ENCODE data around the gene KIF14.

Gene KIF14

DNA sequence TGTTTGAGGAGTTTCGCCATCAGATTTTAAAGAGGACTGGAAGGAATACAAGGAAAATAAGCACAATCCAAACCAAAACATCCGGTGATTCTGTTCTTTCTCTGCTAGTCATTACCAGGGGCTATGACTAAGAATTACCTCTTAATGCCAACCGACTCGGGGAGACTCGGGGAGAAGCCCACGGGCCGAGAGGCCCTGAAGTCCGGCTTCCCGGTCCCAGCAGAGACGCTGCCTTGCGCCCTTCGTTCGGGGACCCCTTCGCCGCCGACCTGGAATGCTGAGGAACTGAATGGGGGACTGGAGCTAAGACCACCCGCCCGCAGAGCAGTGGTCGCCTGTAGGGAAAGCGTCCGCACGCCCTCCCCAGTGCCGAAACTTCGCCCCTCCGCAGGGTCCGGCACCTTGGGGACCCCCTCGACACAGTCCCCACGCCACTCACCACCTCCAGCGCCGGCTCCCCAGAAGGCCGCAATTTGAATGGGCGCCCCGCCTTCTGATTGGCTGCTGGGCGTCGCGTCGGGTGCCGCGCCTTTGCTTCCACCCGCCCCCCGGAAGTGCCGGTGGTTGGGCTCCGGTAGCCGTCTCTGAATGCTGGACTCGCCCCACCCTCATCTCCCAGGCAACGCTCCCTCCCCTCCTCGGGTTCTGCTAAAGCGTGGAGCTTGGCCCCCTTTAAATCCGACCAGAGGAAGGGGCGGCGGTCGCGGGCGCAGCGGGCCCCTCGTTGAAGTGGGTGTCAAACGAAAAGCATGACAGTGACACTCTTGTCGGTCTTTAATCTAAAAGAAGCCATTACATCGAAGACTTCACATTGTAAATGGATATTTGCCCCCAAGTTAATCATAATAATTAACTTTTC, at the start of gene KIF14:
TSS of gene KIF14 (minus strand) at position 479 of the 859 bp plus-strand sequence. CDS start 2,028 bp downstream, outside the sequence.
- DNase-seq: peak; percentile 97

DNA sequence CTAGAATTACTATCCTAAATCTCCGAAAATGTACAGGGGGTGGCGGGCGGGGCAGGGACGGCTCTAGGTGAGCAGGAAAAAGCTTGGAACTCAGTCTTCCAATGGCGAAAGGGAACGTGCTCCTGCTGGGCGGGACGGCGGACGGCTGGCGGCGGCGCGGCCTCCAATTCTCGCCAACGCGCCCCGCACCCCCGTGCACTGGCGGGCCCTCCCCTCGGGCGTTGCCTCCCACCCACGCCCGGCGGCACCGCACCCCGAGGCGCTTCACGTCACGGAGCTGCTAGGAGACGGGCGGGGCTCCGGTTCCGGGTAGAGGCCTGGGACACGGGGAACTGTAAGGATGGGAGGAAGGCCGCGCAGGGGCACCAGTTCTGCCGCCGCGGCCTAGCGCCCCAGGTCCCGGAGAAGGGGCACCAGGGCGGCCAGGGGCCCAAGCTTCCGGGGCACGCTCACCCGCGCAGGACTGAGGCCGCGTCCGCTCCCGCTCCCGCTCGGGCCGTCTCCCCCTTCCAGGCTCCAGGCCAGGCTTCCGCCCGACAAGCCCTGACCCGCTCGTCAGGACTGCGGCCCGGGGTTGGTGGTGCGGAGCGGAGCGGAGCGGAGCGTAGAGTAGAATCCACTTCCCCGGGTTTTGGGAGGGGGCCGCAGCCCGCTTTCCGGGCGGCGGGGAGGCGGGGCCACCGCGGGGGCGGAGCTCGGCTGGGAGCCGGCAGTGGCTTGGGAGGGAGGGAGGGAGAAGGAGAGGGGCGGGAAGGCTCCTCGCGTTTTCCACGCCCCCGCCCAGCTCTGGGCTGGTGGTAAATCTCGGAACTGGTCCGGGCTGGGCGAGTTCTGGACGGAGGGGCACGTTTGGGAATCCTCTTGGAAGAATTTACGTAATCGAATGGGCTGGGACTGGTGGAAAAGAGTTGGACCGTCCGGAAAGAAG, 49.0 kb upstream of the KIF14 start, which contains the start of gene DDX59:
TSS of gene DDX59 (minus strand) at position 594 of the 928 bp plus-strand sequence. CDS start 3,167 bp downstream, outside the sequence.
- DNase-seq: peak; percentile 96

DNA sequence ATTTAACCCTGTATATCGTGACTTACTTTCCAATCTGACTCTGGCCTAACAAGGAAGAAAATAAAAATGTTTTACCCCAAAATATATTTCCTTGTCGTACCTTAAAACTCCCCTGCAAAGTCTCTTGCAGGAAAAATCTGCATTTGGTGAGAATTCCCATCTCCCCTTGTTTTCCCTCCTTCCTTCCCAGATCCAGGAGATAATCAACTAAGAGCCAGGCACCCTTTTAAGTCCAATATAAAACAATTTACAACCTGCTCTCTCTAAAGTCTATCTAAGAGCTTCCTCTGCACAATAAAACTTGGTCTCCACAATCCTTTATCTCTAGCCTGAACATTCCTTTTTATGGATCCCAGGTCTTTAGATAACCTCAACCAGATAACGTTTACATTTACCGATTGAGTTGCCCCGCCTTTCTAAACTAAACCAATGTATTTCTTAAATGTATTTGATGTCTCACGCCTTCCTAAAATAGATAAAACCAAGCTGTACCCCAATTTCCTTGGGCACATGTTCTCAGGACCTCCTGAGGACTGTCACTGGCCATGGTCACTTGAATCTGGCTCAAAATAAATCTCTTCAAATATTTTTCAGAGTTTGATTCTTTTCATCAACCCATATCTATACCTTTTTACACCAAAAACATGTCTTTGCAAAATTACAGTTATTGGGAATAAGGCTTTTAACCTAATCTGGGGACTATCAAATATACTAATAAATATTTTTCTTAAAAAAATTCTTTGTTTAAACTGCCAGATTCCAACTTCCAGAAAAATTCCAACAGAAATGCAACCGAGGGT, 48.2 kb upstream of the KIF14 start:
- no peak for DNase-seq

DNA sequence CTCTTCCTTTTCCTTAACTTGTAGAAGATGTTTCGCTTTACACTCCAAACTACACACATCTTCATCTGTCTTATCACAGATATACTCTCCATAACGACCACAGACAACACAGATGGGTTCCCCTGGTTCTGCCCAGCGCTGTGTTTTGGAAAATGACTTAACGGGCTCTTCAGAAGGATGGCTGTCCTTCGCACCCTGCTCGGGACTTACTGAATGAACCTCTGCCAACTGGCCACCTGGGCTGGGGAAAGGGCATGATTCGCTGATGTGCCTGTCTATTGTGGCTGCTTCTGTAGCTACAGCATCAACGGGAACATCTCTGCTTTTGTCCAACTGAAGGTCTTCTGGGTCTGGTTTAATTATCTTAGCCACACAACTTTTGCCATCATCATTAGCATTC, 45.8 kb upstream of the KIF14 start:
- DNase-seq: no peak

DNA sequence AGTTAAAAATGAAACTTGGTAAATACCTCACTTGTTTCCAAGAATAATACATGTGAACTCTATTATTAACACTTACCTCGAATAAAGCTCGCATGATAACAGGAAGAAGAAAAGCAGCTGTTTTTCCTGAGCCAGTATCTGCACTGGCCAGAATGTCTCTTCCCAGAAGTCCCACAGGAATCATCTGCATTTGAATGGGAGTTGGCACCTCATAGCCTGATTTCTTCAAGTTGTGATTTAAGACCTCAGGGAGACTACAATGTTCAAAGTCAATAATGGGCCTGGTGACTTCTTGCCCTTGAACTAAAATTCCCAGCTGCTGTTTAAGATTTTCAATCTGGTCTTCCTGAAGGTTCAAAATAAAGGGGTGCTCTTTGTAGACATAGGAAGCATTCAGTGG, 45.3 kb upstream of the KIF14 start:
- DNase-seq: no peak

DNA sequence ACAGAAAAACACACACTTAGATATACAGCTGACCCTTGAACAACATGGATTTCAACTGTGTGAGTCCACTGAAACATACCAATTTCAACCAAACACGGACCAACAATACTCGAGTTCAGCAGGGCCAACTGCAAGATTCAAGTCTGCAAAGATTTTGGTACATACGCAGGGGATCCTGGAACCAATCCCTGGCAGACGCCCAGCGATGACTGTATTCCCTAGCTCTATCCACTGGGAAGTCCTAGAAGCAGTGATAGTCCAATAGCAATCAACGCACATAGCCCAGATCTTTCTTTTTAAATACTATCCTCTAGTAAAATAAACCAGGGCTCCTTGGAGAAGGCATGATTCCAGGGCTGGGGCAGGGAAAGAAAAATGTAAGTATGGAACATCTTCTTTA, 40.2 kb upstream of the KIF14 start:
- DNase-seq: no peak

- DNase-seq: no peak
These were observed 38.7 kb upstream of the KIF14 start for GRCh38 chr1:200659269-200659668.

DNA sequence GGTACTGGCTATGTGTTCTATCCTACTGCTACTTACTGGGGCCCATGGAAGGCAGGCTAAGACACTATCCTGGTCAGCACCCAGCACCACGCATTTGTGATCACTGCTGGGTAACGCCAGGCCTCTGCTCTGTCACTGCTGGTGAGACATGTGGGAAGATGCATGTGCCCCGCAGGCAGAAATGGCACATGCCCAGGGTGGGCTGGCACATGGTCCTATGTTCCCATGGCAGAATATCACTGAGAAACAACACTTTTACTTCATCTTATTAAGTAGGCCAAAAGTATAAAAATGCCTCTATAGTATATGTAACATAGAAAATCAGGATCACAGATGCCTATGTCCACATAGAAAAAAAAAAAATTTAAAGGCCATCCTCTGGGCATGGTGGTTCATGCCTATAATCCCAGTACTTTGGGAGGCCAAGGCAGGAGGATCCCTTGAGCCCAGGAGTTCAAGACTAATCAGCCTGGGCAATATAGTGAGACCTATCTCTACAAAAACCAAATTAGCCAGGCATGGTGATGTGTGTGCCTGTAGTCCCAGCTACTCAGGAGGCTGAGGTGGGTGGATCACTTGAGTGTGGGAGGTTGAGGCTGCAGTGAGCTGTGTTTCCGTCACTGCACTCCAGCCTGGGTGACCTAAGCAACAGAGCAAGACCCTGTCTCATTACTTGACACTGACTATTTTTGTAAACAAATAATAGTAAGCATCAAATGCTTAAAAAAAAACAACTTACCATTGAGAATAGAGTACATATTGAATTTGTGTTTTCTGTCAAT, 37.7 kb upstream of the KIF14 start:
- DNase-seq: no peak

- DNase-seq: no peak
These were observed 34.1 kb upstream of the KIF14 start for GRCh38 chr1:200654660-200655059.

- no peak for DNase-seq
These were observed 32.5 kb upstream of the KIF14 start for GRCh38 chr1:200653022-200653462.

- DNase-seq: no peak
These were observed 31.8 kb upstream of the KIF14 start for GRCh38 chr1:200652378-200652777.

DNA sequence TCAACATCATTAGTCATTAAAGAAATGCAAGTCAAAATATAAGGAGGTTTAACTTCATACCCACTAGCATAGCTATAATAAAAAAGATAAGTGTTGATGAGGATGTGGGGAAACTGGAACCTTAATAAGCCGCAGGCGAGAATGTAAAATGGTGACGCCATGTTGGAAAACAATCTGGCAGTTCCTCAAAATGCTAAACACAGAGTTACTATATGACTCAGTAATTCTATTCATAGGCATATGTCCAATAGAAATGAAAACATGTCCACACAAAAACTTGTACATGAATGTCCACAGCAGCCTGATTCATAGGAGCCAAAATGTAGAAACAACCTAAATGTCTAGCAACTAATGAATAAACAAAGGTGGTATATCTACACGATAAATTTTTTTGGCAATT, 26.0 kb upstream of the KIF14 start:
- DNase-seq: no peak

- no peak for DNase-seq
These were observed 23.5 kb upstream of the KIF14 start for GRCh38 chr1:200644021-200644420.

DNA sequence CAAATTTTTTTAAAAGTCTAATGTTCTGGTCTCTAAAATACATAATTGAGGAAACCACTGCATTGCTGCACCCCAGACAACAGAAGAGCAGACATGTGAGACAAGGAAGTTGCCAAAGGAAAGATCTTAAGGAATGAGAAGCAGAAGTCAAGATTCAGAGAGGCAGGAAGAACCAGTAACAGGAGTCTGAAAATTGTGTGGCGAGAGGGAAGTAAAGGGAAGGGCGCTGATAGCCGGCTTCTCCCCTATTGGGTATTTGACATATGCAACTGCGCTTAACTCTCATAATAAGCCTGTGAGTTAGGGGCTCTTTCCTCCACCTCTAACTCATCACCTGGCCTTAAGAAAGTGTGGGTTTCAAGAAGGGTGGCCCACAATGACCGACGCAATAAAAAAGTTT, 21.9 kb upstream of the KIF14 start:
- no peak for DNase-seq

- no peak for DNase-seq
These were observed 20.4 kb upstream of the KIF14 start for GRCh38 chr1:200640963-200641401.

DNA sequence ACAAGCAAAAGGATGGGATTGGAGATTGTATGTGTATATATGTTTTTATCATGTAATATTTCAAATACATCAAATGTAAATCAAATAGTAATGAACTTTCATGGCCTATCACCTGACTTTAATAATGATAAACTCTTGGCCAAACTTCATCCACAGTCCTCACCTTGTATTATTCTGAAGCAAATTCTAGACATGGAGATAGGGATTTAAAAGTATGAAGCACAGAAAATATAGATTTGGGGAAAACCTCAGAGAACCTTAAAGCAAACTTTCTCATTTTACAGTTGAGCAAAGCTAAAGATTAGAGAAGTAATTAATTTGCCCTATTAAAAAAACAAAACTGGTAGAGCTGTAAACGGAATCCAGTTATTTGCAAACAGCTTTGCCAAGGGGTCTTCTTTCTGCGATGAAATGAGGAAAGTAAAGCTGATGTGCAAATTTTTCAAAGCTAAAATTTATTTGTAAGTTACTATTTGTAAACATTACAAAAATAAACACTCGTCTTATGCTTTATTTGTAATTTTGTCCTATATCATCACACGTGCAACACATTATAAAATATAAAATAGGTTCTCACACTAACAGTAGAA, 19.9 kb upstream of the KIF14 start:
- DNase-seq: no peak

- no peak for DNase-seq
These were observed 17.5 kb upstream of the KIF14 start for GRCh38 chr1:200638073-200638472.

DNA sequence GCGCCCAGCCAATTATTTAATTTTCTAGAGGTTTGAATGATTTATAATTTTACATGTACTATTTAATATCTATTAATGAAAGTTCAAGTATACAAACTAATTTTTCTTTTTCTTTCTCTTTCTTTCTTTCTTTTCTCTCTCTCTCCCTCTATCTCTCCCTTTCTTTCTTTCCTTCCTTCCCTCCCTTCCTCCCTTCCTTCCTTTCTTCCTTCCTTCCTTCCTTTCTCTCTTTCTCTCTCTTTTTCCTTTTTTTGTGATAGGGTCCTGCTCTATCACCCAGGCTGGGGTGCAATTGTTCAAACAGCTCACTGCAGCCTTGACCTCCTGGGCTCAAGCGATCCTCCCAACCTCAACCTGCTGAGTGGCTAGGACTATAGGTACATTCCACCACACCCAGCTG, 16.1 kb upstream of the KIF14 start:
- no peak for DNase-seq

DNA sequence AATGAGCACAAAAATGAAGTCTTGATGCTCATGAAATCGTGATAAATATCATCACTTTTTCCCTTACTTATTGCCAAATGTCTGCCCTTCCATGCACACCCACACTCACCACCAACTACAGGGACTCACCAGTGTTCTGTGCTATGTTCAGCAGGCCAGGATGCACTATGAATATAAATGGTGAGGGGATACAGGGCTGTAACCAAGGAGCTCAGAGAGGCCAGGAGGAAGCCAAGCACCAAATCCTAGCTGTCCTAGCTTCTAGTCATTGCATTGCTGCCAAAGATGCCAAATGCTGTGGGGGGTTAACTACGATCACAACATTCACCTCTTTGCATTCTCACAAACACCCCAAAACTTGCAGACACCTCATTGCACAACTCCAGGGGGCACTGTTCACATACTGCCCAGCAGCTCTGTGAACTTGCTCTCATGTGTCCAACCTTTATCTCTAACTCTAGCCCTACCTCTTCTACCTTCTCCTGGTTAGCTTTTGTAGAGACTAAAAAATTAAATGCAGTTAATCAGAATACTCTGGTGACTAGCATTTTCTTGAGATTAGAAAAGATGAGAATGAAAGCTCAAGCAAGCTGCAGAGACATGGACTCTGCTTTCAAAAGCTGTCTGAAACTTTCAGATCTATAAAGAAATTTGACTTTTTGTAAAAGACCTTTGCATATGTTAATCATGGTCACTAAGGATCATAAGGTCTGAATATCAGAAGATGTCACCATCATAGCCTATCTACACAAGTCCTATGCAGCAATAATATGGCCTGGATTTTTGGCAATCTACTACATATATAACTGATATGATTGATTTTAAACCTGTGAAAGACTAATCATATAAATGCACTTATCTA, 13.9 kb upstream of the KIF14 start:
- DNase-seq: no peak

- no peak for DNase-seq
These were observed 10.8 kb upstream of the KIF14 start for GRCh38 chr1:200631375-200631774.

Data from NCI-H1092 treated with DMSO at 0.1 percent for 48 hours (cell line).